ENCODE measurements around the gene FADS3. TPM values are rescaled to one million over a fixed set of nuclear protein-coding genes. Genes with fewer than 3 reads are reported as not detected.

The FADS3 gene
- total RNA-seq, 6 experiments from 2014 or later, result 126 to 161 (median 137) TPM

GRCh38 chr11:61922539-61922938, 31.2 kb upstream of the FADS3 start:
- H3K27me3 Mint-ChIP-seq (ENCODE audit: insufficient read depth), result no peaks in the 10 kb centered on the region; the same call in 1 of the 2 replicates
- TF ChIP-seq CTCF (IDR thresholded peaks at IDR 0.05), result no peak
- no peaks in the 10 kb centered on the region for H3K36me3 Mint-ChIP-seq (ENCODE audit: low read depth)
- H3K4me1 Mint-ChIP-seq (ENCODE audit: low read depth), result peaks cover 23% of the 10 kb centered on the region
- peak; percentile 47 for DNase-seq
- H3K4me3 Mint-ChIP-seq, result peak overlapping the region; percentile 48
- H3K9me3 Mint-ChIP-seq, result no peaks in the 10 kb centered on the region
- peak overlapping the region; percentile 72 for H3K27ac Mint-ChIP-seq

GRCh38 chr11:61921446-61921845, 30.1 kb upstream of the FADS3 start:
- DNase-seq, result no peak
- H3K4me3 Mint-ChIP-seq, result no peak overlapping the region
- H3K27me3 Mint-ChIP-seq (ENCODE audit: insufficient read depth), result no peaks in the 10 kb centered on the region; the same call in 1 of the 2 replicates
- no peaks in the 10 kb centered on the region for H3K9me3 Mint-ChIP-seq
- H3K36me3 Mint-ChIP-seq (ENCODE audit: low read depth), result no peaks in the 10 kb centered on the region
- TF ChIP-seq CTCF (IDR thresholded peaks at IDR 0.05), result no peak
- peaks cover 23% of the 10 kb centered on the region for H3K4me1 Mint-ChIP-seq (ENCODE audit: low read depth)
- H3K27ac Mint-ChIP-seq, result no peak overlapping the region

GRCh38 chr11:61919705-61920631, 28.6 kb upstream of the FADS3 start:
- Mint-ChIP-seq H3K36me3 (ENCODE audit: low read depth) (no peaks in the 10 kb centered on the region), H3K27ac (no peak overlapping the region), H3K9me3 (no peaks in the 10 kb centered on the region), H3K27me3 (ENCODE audit: insufficient read depth) (no peaks in the 10 kb centered on the region; the same call in none of the 2 replicates), H3K4me3 (no peak overlapping the region), H3K4me1 (ENCODE audit: low read depth) (peaks cover 23% of the 10 kb centered on the region)
- TF ChIP-seq CTCF (IDR thresholded peaks at IDR 0.05), result no peak
- no peak for DNase-seq

GRCh38 chr11:61918938-61919704, 27.8 kb upstream of the FADS3 start:
- Mint-ChIP-seq H3K27me3 (ENCODE audit: insufficient read depth) (no peaks in the 10 kb centered on the region; the same call in none of the 2 replicates), H3K9me3 (no peaks in the 10 kb centered on the region), H3K36me3 (ENCODE audit: low read depth) (no peaks in the 10 kb centered on the region), H3K27ac (no peak overlapping the region), H3K4me1 (ENCODE audit: low read depth) (peaks cover 23% of the 10 kb centered on the region), H3K4me3 (no peak overlapping the region)
- no peak for DNase-seq
- no peak for TF ChIP-seq CTCF (IDR thresholded peaks at IDR 0.05)

- TF ChIP-seq CTCF (IDR thresholded peaks at IDR 0.05), result no peak
- Mint-ChIP-seq H3K27me3 (ENCODE audit: insufficient read depth) (peaks cover 3% of the 10 kb centered on the region), H3K36me3 (ENCODE audit: low read depth) (no peaks in the 10 kb centered on the region), H3K4me3 (peak overlapping the region; percentile 88), H3K27ac (peak overlapping the region; percentile 76; the same call in 1 of the 2 replicates), H3K4me1 (ENCODE audit: low read depth) (peaks cover 18% of the 10 kb centered on the region), H3K9me3 (no peaks in the 10 kb centered on the region)
- no peak for DNase-seq
Measured at GRCh38 chr11:61918251-61918937, 27.0 kb upstream of the FADS3 start.
